Endothelial cell of umbilical vein (primary cell): ENCODE measurements around the gene EYS.

Experiments
- EZH2 ChIP-seq: IDR thresholded peaks from 2 replicates; pipeline ENCODE4 v1.6.1; 2012; ENCODE audit warnings: borderline replicate concordance, low read depth, mild to moderate bottlenecking, moderate library complexity, low read length, inconsistent platforms; ENCODE audit not compliant: severe bottlenecking
- TF ChIP-seq, protein P1 (sequence below), 2 donors: IDR thresholded peaks; 1 replicate in 1 of 2; 2 replicates in 1 of 2; pipeline ENCODE4 v1.5.1; 2011; ENCODE audit warnings: low read length in 2 of 2, mild to moderate bottlenecking in 2 of 2, moderate library complexity in 2 of 2, control low read depth in 1 of 2, inconsistent platforms in 1 of 2, low read depth in 1 of 2; ENCODE audit not compliant: insufficient read depth in 1 of 2; ENCODE audit errors: extremely low read depth in 1 of 2
- TF ChIP-seq, protein P2 (sequence below): IDR thresholded peaks from 2 replicates; pipeline ENCODE4 v1.6.1; 2011; ENCODE audit not compliant: insufficient read depth, insufficient read length

DNA sequence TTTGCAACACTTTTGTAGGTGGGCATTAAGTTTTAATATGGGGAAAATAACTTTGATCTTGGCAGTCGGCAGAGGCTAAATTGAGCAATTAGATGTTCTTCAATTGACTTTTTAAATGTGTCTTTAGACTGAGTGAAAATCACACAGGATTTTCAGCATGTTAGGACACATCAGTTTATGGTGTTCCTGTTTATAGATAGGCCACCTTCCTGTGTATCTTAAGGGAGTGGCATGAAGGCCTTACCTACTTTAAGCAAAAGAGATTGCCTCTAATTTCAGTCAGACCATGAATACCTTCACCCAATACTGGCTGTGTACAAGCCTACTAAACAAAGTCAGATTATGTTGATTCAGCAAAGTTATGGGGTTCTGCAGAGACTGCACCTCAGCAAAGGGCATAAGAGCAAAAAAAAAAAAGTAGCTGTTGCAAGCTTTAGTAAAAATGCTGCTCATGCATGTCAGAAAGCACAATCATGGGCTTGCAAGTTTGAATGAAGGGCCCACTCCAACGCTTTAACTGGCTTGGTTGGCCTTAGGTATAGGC, 1223.0 kb downstream of the EYS start:
- TF ChIP-seq, protein P1, sequence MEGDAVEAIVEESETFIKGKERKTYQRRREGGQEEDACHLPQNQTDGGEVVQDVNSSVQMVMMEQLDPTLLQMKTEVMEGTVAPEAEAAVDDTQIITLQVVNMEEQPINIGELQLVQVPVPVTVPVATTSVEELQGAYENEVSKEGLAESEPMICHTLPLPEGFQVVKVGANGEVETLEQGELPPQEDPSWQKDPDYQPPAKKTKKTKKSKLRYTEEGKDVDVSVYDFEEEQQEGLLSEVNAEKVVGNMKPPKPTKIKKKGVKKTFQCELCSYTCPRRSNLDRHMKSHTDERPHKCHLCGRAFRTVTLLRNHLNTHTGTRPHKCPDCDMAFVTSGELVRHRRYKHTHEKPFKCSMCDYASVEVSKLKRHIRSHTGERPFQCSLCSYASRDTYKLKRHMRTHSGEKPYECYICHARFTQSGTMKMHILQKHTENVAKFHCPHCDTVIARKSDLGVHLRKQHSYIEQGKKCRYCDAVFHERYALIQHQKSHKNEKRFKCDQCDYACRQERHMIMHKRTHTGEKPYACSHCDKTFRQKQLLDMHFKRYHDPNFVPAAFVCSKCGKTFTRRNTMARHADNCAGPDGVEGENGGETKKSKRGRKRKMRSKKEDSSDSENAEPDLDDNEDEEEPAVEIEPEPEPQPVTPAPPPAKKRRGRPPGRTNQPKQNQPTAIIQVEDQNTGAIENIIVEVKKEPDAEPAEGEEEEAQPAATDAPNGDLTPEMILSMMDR (IDR thresholded peaks at IDR 0.05; ENCODE audit: extremely low read depth in 1 of 2, insufficient read depth in 1 of 2, low read depth in 1 of 2, low read length in 2 of 2), result no peak
- TF ChIP-seq, protein P2, sequence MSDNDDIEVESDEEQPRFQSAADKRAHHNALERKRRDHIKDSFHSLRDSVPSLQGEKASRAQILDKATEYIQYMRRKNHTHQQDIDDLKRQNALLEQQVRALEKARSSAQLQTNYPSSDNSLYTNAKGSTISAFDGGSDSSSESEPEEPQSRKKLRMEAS, result no peak
- no peak for TF ChIP-seq EZH2
